NCI-H1105 treated with DMSO at 0.1 percent for 48 hours (cell line): ENCODE results near the gene LMO3.
A peak's percentile ranks its signal among the peaks of the same experiment; 100 is the strongest.

Experiments
- DNase-seq: peaks from one replicate; lab custom pipeline; 2025; lab: John Stamatoyannopoulos, UW

LMO3 gene

GRCh38 chr12:16600525-16600924, 5.4 kb downstream of the LMO3 start:
- DNase-seq: no peak

- peak; percentile 81 for DNase-seq
Measured at GRCh38 chr12:16599081-16599480, 6.9 kb downstream of the LMO3 start.

GRCh38 chr12:16594797-16595196, 11.2 kb downstream of the LMO3 start:
- DNase-seq: no peak

- DNase-seq: no peak
Measured at GRCh38 chr12:16593546-16593945, 12.4 kb downstream of the LMO3 start.

- DNase-seq: no peak
Measured at GRCh38 chr12:16590645-16591044, 15.3 kb downstream of the LMO3 start.

- no peak for DNase-seq
Measured at GRCh38 chr12:16588812-16589211, 17.1 kb downstream of the LMO3 start.

- no peak for DNase-seq
Measured at GRCh38 chr12:16587514-16587913, 18.4 kb downstream of the LMO3 start.

GRCh38 chr12:16587110-16587453, 18.9 kb downstream of the LMO3 start:
- no peak for DNase-seq

- no peak for DNase-seq
Measured at GRCh38 chr12:16586350-16587109, 19.4 kb downstream of the LMO3 start.

GRCh38 chr12:16585781-16586180, 20.2 kb downstream of the LMO3 start:
- DNase-seq: no peak

- DNase-seq: no peak
Measured at GRCh38 chr12:16583969-16584745, 21.8 kb downstream of the LMO3 start.

GRCh38 chr12:16581416-16581815, 24.5 kb downstream of the LMO3 start:
- DNase-seq: no peak

GRCh38 chr12:16579041-16579440, 26.9 kb downstream of the LMO3 start:
- no peak for DNase-seq

- no peak for DNase-seq
Measured at GRCh38 chr12:16573398-16574077, 32.4 kb downstream of the LMO3 start.

- DNase-seq: no peak
Measured at GRCh38 chr12:16568873-16569272, 37.1 kb downstream of the LMO3 start.

- DNase-seq: no peak
Measured at GRCh38 chr12:16564675-16565074, 41.3 kb downstream of the LMO3 start.

- no peak for DNase-seq
Measured at GRCh38 chr12:16563504-16563903, 42.5 kb downstream of the LMO3 start.

GRCh38 chr12:16562921-16563320, 43.0 kb downstream of the LMO3 start:
- DNase-seq: no peak

GRCh38 chr12:16562435-16562834, 43.5 kb downstream of the LMO3 start:
- DNase-seq: no peak

- no peak for DNase-seq
Measured at GRCh38 chr12:16560273-16560672, 45.7 kb downstream of the LMO3 start.

- no peak for DNase-seq
Measured at GRCh38 chr12:16555630-16556029, 50.3 kb downstream of the LMO3 start.

GRCh38 chr12:16553457-16553856, 52.5 kb downstream of the LMO3 start:
- no peak for DNase-seq

GRCh38 chr12:16552301-16552700, 53.7 kb downstream of the LMO3 start:
- DNase-seq: no peak
